LNCaP clone FGC (cell line): ENCODE data around the gene ANO2.

Experiments used
- DNase-seq: peaks from one replicate; pipeline ENCODE4 v3.0.0-alpha.2; 2011; ENCODE audit warnings: low read depth
- H3K4me3 ChIP-seq: 2 replicates; pipeline ENCODE4 v1.5.1; 2011; ENCODE audit warnings: mild to moderate bottlenecking, low read depth, low read length, control low read depth
- CTCF ChIP-seq: IDR thresholded peaks from 2 replicates; pipeline ENCODE4 v1.5.1; 2012; ENCODE audit warnings: mild to moderate bottlenecking; ENCODE audit not compliant: control insufficient read depth, insufficient read depth; ENCODE audit errors: extremely low read depth

The ANO2 gene

GRCh38 chr12:5723711-5724252 is 221.3 kb downstream of the ANO2 start:
- TF ChIP-seq CTCF, result no peak
- no peak for DNase-seq

GRCh38 chr12:5723071-5723470 is 222.0 kb downstream of the ANO2 start:
- DNase-seq, result no peak
- TF ChIP-seq CTCF, result no peak

More at GRCh38 chr12:5723711-5724252, 221.3 kb downstream of the ANO2 start:
- no peak overlapping the region for H3K4me3 ChIP-seq

GRCh38 chr12:5720381-5721005 is 224.6 kb downstream of the ANO2 start:
- DNase-seq, result no peak
- TF ChIP-seq CTCF, result no peak
- no peak overlapping the region for H3K4me3 ChIP-seq

More at GRCh38 chr12:5723071-5723470, 222.0 kb downstream of the ANO2 start:
- no peak overlapping the region for H3K4me3 ChIP-seq

GRCh38 chr12:5718680-5719079 is 226.4 kb downstream of the ANO2 start:
- TF ChIP-seq CTCF, result no peak
- no peak for DNase-seq
- no peak overlapping the region for H3K4me3 ChIP-seq

GRCh38 chr12:5718073-5718472 is 227.0 kb downstream of the ANO2 start:
- H3K4me3 ChIP-seq, result no peak overlapping the region
- no peak for DNase-seq
- no peak for TF ChIP-seq CTCF

- TF ChIP-seq CTCF, result no peak
- DNase-seq, result no peak
- no peak overlapping the region for H3K4me3 ChIP-seq
Measured at GRCh38 chr12:5716976-5717375, 228.1 kb downstream of the ANO2 start.

- DNase-seq, result no peak
- no peak for TF ChIP-seq CTCF
- no peak overlapping the region for H3K4me3 ChIP-seq
Measured at GRCh38 chr12:5716201-5716600, 228.9 kb downstream of the ANO2 start.
